GM23248 (cell line): ENCODE data around the gene NUCB1. TPM values are rescaled to one million over a fixed set of nuclear protein-coding genes. Genes with fewer than 3 reads are reported as not detected.

ENCODE experiments used
- DNase-seq: peaks from one replicate; pipeline ENCODE4 v3.0.0-alpha.2; 2015
- H2AFZ ChIP-seq: fragments of 200-600 bp; sonication (generic); 2 replicates; pipeline ENCODE4 v1.6.1; 2016; ENCODE audit warnings: antibody characterized with exemption
- H3F3A ChIP-seq: fragments of 200-600 bp; sonication (generic); 2 replicates; pipeline ENCODE4 v1.6.1; 2016; ENCODE audit warnings: mild to moderate bottlenecking, antibody characterized with exemption, mixed run types; ENCODE audit not compliant: insufficient read depth
- H3K27ac ChIP-seq: fragments of 200-600 bp; sonication (generic); 2 replicates; pipeline ENCODE4 v1.5.1; 2016; ENCODE audit warnings: mild to moderate bottlenecking
- H3K27me3 ChIP-seq: fragments of 200-600 bp; sonication (generic); replicated peaks from 2 replicates; pipeline ENCODE4 v1.6.1; 2016; ENCODE audit warnings: mild to moderate bottlenecking; ENCODE audit not compliant: insufficient read depth
- H3K36me3 ChIP-seq: fragments of 200-600 bp; sonication (generic); 2 replicates; pipeline ENCODE4 v1.6.1; 2016; ENCODE audit warnings: low read depth, mild to moderate bottlenecking
- H3K4me1 ChIP-seq: fragments of 200-600 bp; sonication (generic); 2 replicates; pipeline ENCODE4 v1.6.1; 2016; ENCODE audit warnings: mild to moderate bottlenecking; ENCODE audit not compliant: insufficient read depth
- H3K4me2 ChIP-seq: fragments of 200-600 bp; sonication (generic); one replicate; pipeline ENCODE4 v1.6.1; 2016; ENCODE audit warnings: mild to moderate bottlenecking; ENCODE audit not compliant: unreplicated experiment
- H3K4me3 ChIP-seq: fragments of 200-600 bp; sonication (generic); 2 replicates; pipeline ENCODE4 v1.5.1; 2016; ENCODE audit warnings: mild to moderate bottlenecking
- H3K79me2 ChIP-seq: fragments of 200-600 bp; sonication (generic); 2 replicates; pipeline ENCODE4 v1.6.1; 2016; ENCODE audit warnings: mild to moderate bottlenecking; ENCODE audit not compliant: insufficient read depth
- H3K9ac ChIP-seq: fragments of 200-600 bp; sonication (generic); 2 replicates; pipeline ENCODE4 v1.6.1; 2016; ENCODE audit warnings: mild to moderate bottlenecking
- H3K9me2 ChIP-seq: fragments of 200-600 bp; sonication (generic); 2 replicates; pipeline ENCODE4 v1.6.1; 2016; ENCODE audit warnings: mixed run types, mild to moderate bottlenecking, moderate library complexity; ENCODE audit not compliant: insufficient read depth
- H3K9me3 ChIP-seq: fragments of 200-600 bp; sonication (generic); one replicate; pipeline ENCODE4 v1.6.1; 2017; ENCODE audit warnings: low read depth
- H4K20me1 ChIP-seq: fragments of 200-600 bp; sonication (generic); 2 replicates; pipeline ENCODE4 v1.6.0; 2016; ENCODE audit not compliant: insufficient read depth
- EZH2 ChIP-seq: fragments of 200-600 bp; sonication (generic); IDR thresholded peaks from 2 replicates; pipeline ENCODE4 v1.6.1; 2018; ENCODE audit warnings: antibody characterized with exemption, mild to moderate bottlenecking; ENCODE audit not compliant: insufficient read depth, poor library complexity, severe bottlenecking
- EZH2phosphoT487 ChIP-seq: fragments of 200-600 bp; sonication (generic); IDR thresholded peaks from 2 replicates; pipeline ENCODE4 v1.6.1; 2018; ENCODE audit warnings: antibody characterized with exemption, moderate library complexity, mild to moderate bottlenecking, low read depth; ENCODE audit not compliant: insufficient read depth
- WGBS, 2 experiments: methylation state at CpG; one replicate each; pipeline ENCODE4 v1.1.6; 2015 to 2017; ENCODE audit warnings: low lambda C conversion rate in 2 of 2, low coverage in 1 of 2; ENCODE audit errors: missing lambda C conversion rate in 2 of 2; 5-methylcytosine and 5-hydroxymethylcytosine counted together
- in situ Hi-C: fragments of 300-500 bp; cut with MboI; formaldehyde crosslinking; loops from 2 replicates; pipeline ENCODE4 v1.15.0; 2020
- polyA plus RNA-seq: library from polyadenylated mRNA; unstranded; fragments of >200 nt; fragmentation: Nextera tagmentation; extraction: Ambion mirVana; gene quantifications from 2 replicates; pipeline ENCODE4 v1.2.1, GENCODE V29; 2016
- small RNA-seq: library from RNA; depleted of rRNA; stranded (forward); fragments of <200 nt; gene quantifications from one replicate; pipeline ENCODE3, GENCODE V24; 2014; ENCODE audit warnings: low read depth, low replicate concordance
- total RNA-seq: library from RNA; depleted of rRNA; stranded (reverse); fragments of >200 nt; shearing (Covaris generic); gene quantifications from 2 replicates; pipeline ENCODE4 v1.2.3, GENCODE V29; 2014; rRNA removed

The NUCB1 gene
- total and polyA plus RNA-seq, 2 experiments from 2014 or later: 401 to 412 TPM

GRCh38 chr19:48968813-48969218, 68.7 kb downstream of the NUCB1 start:
- peaks cover 43% of the 10 kb centered on the region for H3K36me3 ChIP-seq
- TF ChIP-seq EZH2 (no peak), EZH2phosphoT487 (no peak)
- in situ Hi-C loops: no loop called here
- no peaks in the 10 kb centered on the region for H3K9me2 ChIP-seq
- H2AFZ ChIP-seq: no peak overlapping the region
- peaks cover 12% of the 10 kb centered on the region; the same call in 1 of the 2 replicates for H4K20me1 ChIP-seq
- H3K27ac ChIP-seq: peak overlapping the region; percentile 97; the same call in 1 of the 2 replicates
- WGBS, 2 experiments: 42 to 48% methylated on average over 14 to 15 of the region's 15 CpGs
- H3K9me3 ChIP-seq: no peaks in the 10 kb centered on the region
- H3K4me2 ChIP-seq: no peak overlapping the region
- H3K79me2 ChIP-seq: peaks cover 22% of the 10 kb centered on the region
- no peak overlapping the region for H3K4me3 ChIP-seq
- H3K4me1 ChIP-seq: peaks cover 17% of the 10 kb centered on the region
- H3K9ac ChIP-seq: no peak overlapping the region
- no peak for DNase-seq
- H3K27me3 ChIP-seq: no peaks in the 10 kb centered on the region
- H3F3A ChIP-seq: peaks cover 65% of the 10 kb centered on the region

GRCh38 chr19:48969276-48970138, 69.4 kb downstream of the NUCB1 start:
- H3K27ac ChIP-seq: no peak overlapping the region
- H3K36me3 ChIP-seq: peaks cover 49% of the 10 kb centered on the region
- H3K79me2 ChIP-seq: peaks cover 22% of the 10 kb centered on the region
- H3F3A ChIP-seq: peaks cover 58% of the 10 kb centered on the region
- peaks cover 10% of the 10 kb centered on the region for H3K4me1 ChIP-seq
- in situ Hi-C loops: loop anchor here (10.0 kb wide), 1 partner anchor 175 kb away; no protein-coding TSS in a partner anchor
- no peak overlapping the region for H2AFZ ChIP-seq
- H3K27me3 ChIP-seq: no peaks in the 10 kb centered on the region
- no peak overlapping the region for H3K9ac ChIP-seq
- no peaks in the 10 kb centered on the region for H3K9me2 ChIP-seq
- peaks cover 12% of the 10 kb centered on the region; the same call in 1 of the 2 replicates for H4K20me1 ChIP-seq
- WGBS, 2 experiments: 94 to 95% methylated on average over 36 to 45 of the region's 45 CpGs
- H3K4me2 ChIP-seq: no peak overlapping the region
- TF ChIP-seq EZH2 (no peak), EZH2phosphoT487 (no peak)
- H3K9me3 ChIP-seq: no peaks in the 10 kb centered on the region
- peak; percentile 43 for DNase-seq
- H3K4me3 ChIP-seq: no peak overlapping the region

- Histone ChIP-seq H3K9me2 (no peaks in the 10 kb centered on the region), H3K4me2 (no peak overlapping the region), H3K9me3 (no peaks in the 10 kb centered on the region), H3K4me1 (peaks cover 8% of the 10 kb centered on the region; the same call in 1 of the 2 replicates), H3K36me3 (peaks cover 49% of the 10 kb centered on the region), H3K79me2 (peaks cover 22% of the 10 kb centered on the region), H3F3A (peaks cover 56% of the 10 kb centered on the region), H2AFZ (no peak overlapping the region), H4K20me1 (peaks cover 12% of the 10 kb centered on the region; the same call in 1 of the 2 replicates), H3K9ac (no peak overlapping the region), H3K27ac (no peak overlapping the region), H3K27me3 (no peaks in the 10 kb centered on the region), H3K4me3 (no peak overlapping the region)
- no peak for DNase-seq
- TF ChIP-seq EZH2 (no peak), EZH2phosphoT487 (no peak)
- in situ Hi-C loops: loop anchor here (10.0 kb wide), 1 partner anchor 175 kb away; no protein-coding TSS in a partner anchor
- WGBS, 2 experiments: 95% methylated on average over 23 of the region's 23 CpGs
Observed at GRCh38 chr19:48970139-48970766, 70.1 kb downstream of the NUCB1 start.

GRCh38 chr19:48970923-48971395, 70.8 kb downstream of the NUCB1 start:
- in situ Hi-C loops: loop anchor here (10.0 kb wide), 1 partner anchor 176 kb away; no protein-coding TSS in a partner anchor
- Histone ChIP-seq H3K9ac (no peak overlapping the region), H3K27me3 (no peaks in the 10 kb centered on the region), H3K79me2 (peaks cover 15% of the 10 kb centered on the region), H3K4me1 (peaks cover 8% of the 10 kb centered on the region; the same call in 1 of the 2 replicates), H3F3A (peaks cover 51% of the 10 kb centered on the region), H3K9me3 (no peaks in the 10 kb centered on the region), H4K20me1 (peaks cover 10% of the 10 kb centered on the region; the same call in 1 of the 2 replicates), H3K4me2 (no peak overlapping the region), H3K27ac (no peak overlapping the region), H2AFZ (no peak overlapping the region), H3K4me3 (no peak overlapping the region), H3K9me2 (no peaks in the 10 kb centered on the region), H3K36me3 (peaks cover 50% of the 10 kb centered on the region)
- 28 to 36% methylated on average over 19 of the region's 19 CpGs for WGBS, 2 experiments
- DNase-seq: peak; percentile 83
- no peak for TF ChIP-seq EZH2
- no peak for TF ChIP-seq EZH2phosphoT487

Small RNA genes lying within 50 kb of the gene (small RNA-seq; reads per million reads assigned to genes)
- not detected for gene AC026803.1

Other genes with a start within 250 kb of the NUCB1 start
- gene NTN5, start 227.3 kb upstream of the NUCB1 start, total RNA-seq: 0.32 TPM in 1 of 2 replicates, not detected in the other
- gene NTN5, start 227.3 kb upstream of the NUCB1 start, polyA plus RNA-seq: not detected in 2 replicates
- gene FUT2, start 204.3 kb upstream of the NUCB1 start, total RNA-seq: not detected in 2 replicates
- 0.24 and 0.25 TPM in 2 replicates for gene FUT2, start 204.3 kb upstream of the NUCB1 start, polyA plus RNA-seq
- gene MAMSTR, start 180.6 kb upstream of the NUCB1 start, total RNA-seq: 0.22 TPM in 1 of 2 replicates, not detected in the other
- gene MAMSTR, start 180.6 kb upstream of the NUCB1 start, polyA plus RNA-seq: 2.7 and 3.1 TPM in 2 replicates
- not detected in 2 replicates for gene RASIP1, start 159.7 kb upstream of the NUCB1 start, total RNA-seq
- gene RASIP1, start 159.7 kb upstream of the NUCB1 start, polyA plus RNA-seq: 0.09 and 0.44 TPM in 2 replicates
- not detected in 2 replicates for gene IZUMO1, start 153.4 kb upstream of the NUCB1 start, total RNA-seq
- gene IZUMO1, start 153.4 kb upstream of the NUCB1 start, polyA plus RNA-seq: not detected in 2 replicates
- not detected in 2 replicates for gene FUT1, start 147.7 kb upstream of the NUCB1 start, total RNA-seq
- gene FUT1, start 147.7 kb upstream of the NUCB1 start, polyA plus RNA-seq: not detected in 2 replicates
- not detected in 2 replicates for gene FGF21, start 144.8 kb upstream of the NUCB1 start, total RNA-seq
- gene FGF21, start 144.8 kb upstream of the NUCB1 start, polyA plus RNA-seq: not detected in 2 replicates
- gene BCAT2, start 89.3 kb upstream of the NUCB1 start, total RNA-seq: 29.7 and 34.7 TPM in 2 replicates
- gene BCAT2, start 89.3 kb upstream of the NUCB1 start, polyA plus RNA-seq: 48.5 and 51.2 TPM in 2 replicates
- 2.6 and 3.9 TPM in 2 replicates for gene HSD17B14, start 63.8 kb upstream of the NUCB1 start, total RNA-seq
- 3.7 and 4.4 TPM in 2 replicates for gene HSD17B14, start 63.8 kb upstream of the NUCB1 start, polyA plus RNA-seq
- 12.3 and 14.2 TPM in 2 replicates for gene PLEKHA4, start 31.7 kb upstream of the NUCB1 start, total RNA-seq
- gene PLEKHA4, start 31.7 kb upstream of the NUCB1 start, polyA plus RNA-seq: 16.6 and 19.4 TPM in 2 replicates
- 63.8 and 71.3 TPM in 2 replicates for gene PPP1R15A, start 27.9 kb upstream of the NUCB1 start, total RNA-seq
- 78.9 and 83.0 TPM in 2 replicates for gene PPP1R15A, start 27.9 kb upstream of the NUCB1 start, polyA plus RNA-seq
- not detected in 2 replicates for gene TULP2, start 1.6 kb upstream of the NUCB1 start, total RNA-seq
- gene TULP2, start 1.6 kb upstream of the NUCB1 start, polyA plus RNA-seq: not detected in 2 replicates
- not detected in 2 replicates for gene DHDH, start 33.4 kb downstream of the NUCB1 start, total RNA-seq
- gene DHDH, start 33.4 kb downstream of the NUCB1 start, polyA plus RNA-seq: not detected in 2 replicates
- gene BAX, start 54.6 kb downstream of the NUCB1 start, total RNA-seq: 106 and 119 TPM in 2 replicates
- gene BAX, start 54.6 kb downstream of the NUCB1 start, polyA plus RNA-seq: 92.7 and 97.3 TPM in 2 replicates
- 2,276 and 2,848 TPM in 2 replicates for gene FTL, start 65.0 kb downstream of the NUCB1 start, total RNA-seq
- 8,171 and 8,242 TPM in 2 replicates for gene FTL, start 65.0 kb downstream of the NUCB1 start, polyA plus RNA-seq
- 78.4 and 80.1 TPM in 2 replicates for gene GYS1, start 93.0 kb downstream of the NUCB1 start, total RNA-seq
- gene GYS1, start 93.0 kb downstream of the NUCB1 start, polyA plus RNA-seq: 85.6 and 92.6 TPM in 2 replicates
- gene RUVBL2, start 93.6 kb downstream of the NUCB1 start, total RNA-seq: 177 TPM in 2 replicates
- gene RUVBL2, start 93.6 kb downstream of the NUCB1 start, polyA plus RNA-seq: 129 and 130 TPM in 2 replicates
- gene LHB, start 116.8 kb downstream of the NUCB1 start, total RNA-seq: not detected in 2 replicates
- gene LHB, start 116.8 kb downstream of the NUCB1 start, polyA plus RNA-seq: 0.54 and 0.85 TPM in 2 replicates
- not detected in 2 replicates for gene CGB3, start 124.0 kb downstream of the NUCB1 start, total RNA-seq
- 0.76 TPM in 1 of 2 replicates, not detected in the other for gene CGB3, start 124.0 kb downstream of the NUCB1 start, polyA plus RNA-seq
- gene CGB2, start 131.6 kb downstream of the NUCB1 start, total RNA-seq: not detected in 2 replicates
- gene CGB2, start 131.6 kb downstream of the NUCB1 start, polyA plus RNA-seq: 0.75 TPM in 1 of 2 replicates, not detected in the other
- gene CGB1, start 136.6 kb downstream of the NUCB1 start, total RNA-seq: 3.2 and 4.2 TPM in 2 replicates
- 1.3 TPM in 1 of 2 replicates, not detected in the other for gene CGB1, start 136.6 kb downstream of the NUCB1 start, polyA plus RNA-seq
- gene CGB5, start 143.5 kb downstream of the NUCB1 start, total RNA-seq: not detected in 2 replicates
- 1.3 and 1.7 TPM in 2 replicates for gene CGB5, start 143.5 kb downstream of the NUCB1 start, polyA plus RNA-seq
- 4.5 TPM in 1 of 2 replicates, not detected in the other for gene CGB8, start 148.8 kb downstream of the NUCB1 start, total RNA-seq
- 1.9 and 2.0 TPM in 2 replicates for gene CGB8, start 148.8 kb downstream of the NUCB1 start, polyA plus RNA-seq
- 0.38 and 0.54 TPM in 2 replicates for gene CGB7, start 157.4 kb downstream of the NUCB1 start, total RNA-seq
- gene CGB7, start 157.4 kb downstream of the NUCB1 start, polyA plus RNA-seq: 2.2 and 2.8 TPM in 2 replicates
- not detected in 2 replicates for gene NTF4, start 164.5 kb downstream of the NUCB1 start, total RNA-seq
- 0.51 TPM in 1 of 2 replicates, not detected in the other for gene NTF4, start 164.5 kb downstream of the NUCB1 start, polyA plus RNA-seq
- not detected in 2 replicates for gene KCNA7, start 172.4 kb downstream of the NUCB1 start, total RNA-seq
- gene KCNA7, start 172.4 kb downstream of the NUCB1 start, polyA plus RNA-seq: 0.04 and 0.13 TPM in 2 replicates
- 146 and 184 TPM in 2 replicates for gene SNRNP70, start 185.1 kb downstream of the NUCB1 start, total RNA-seq
- gene SNRNP70, start 185.1 kb downstream of the NUCB1 start, polyA plus RNA-seq: 102 and 104 TPM in 2 replicates
- gene LIN7B, start 214.1 kb downstream of the NUCB1 start, total RNA-seq: 10.7 and 12.5 TPM in 2 replicates
- gene LIN7B, start 214.1 kb downstream of the NUCB1 start, polyA plus RNA-seq: 11.9 and 12.6 TPM in 2 replicates
- gene C19orf73, start 218.8 kb downstream of the NUCB1 start, total RNA-seq: 0.86 TPM in 1 of 2 replicates, not detected in the other
- gene C19orf73, start 218.8 kb downstream of the NUCB1 start, polyA plus RNA-seq: 1.0 and 1.4 TPM in 2 replicates
- 0.63 and 2.4 TPM in 2 replicates for gene PPFIA3, start 219.2 kb downstream of the NUCB1 start, total RNA-seq
- 1.2 TPM in 2 replicates for gene PPFIA3, start 219.2 kb downstream of the NUCB1 start, polyA plus RNA-seq